ENCODE results near the gene MARCHF9. TPM values are rescaled to one million over a fixed set of nuclear protein-coding genes. Genes with fewer than 3 reads are reported as not detected.

MARCHF9 gene
- 7.9 and 12.8 TPM in 2 replicates for total RNA-seq

GRCh38 chr12:57754411-57755193 lies at the start of gene MARCHF9:
MARCHF9 (plus strand) TSS chr12:57755103; CDS start chr12:57755529, 426 bp downstream.

GRCh38 chr12:57738661-57739237 lies 16.2 kb upstream of the MARCHF9 start, which contains the start of gene AGAP2:
AGAP2 (minus strand) TSS chr12:57738742; CDS start chr12:57738246, 496 bp downstream.

GRCh38 chr12:57744777-57745484 lies 10.0 kb upstream of the MARCHF9 start, which contains the start of gene TSPAN31:
TSPAN31 (plus strand) TSS chr12:57745039; CDS start chr12:57745155, 116 bp downstream.

GRCh38 chr12:57751788-57752667 lies 2.9 kb upstream of the MARCHF9 start, which contains the start of gene CDK4:
CDK4 (minus strand) TSS chr12:57752310; CDS start chr12:57751717, 593 bp downstream.

GRCh38 chr12:57766464-57767304 lies 11.8 kb downstream of the MARCHF9 start, which contains the start of gene CYP27B1:
CYP27B1 (minus strand) TSS chr12:57767078; CDS start chr12:57767041, 37 bp downstream.

GRCh38 chr12:57771873-57772428 lies 17.0 kb downstream of the MARCHF9 start, which contains the start of gene METTL1:
METTL1 (minus strand) TSS chr12:57772105; CDS start chr12:57772083, 22 bp downstream.

GRCh38 chr12:57772429-57773322 lies 17.8 kb downstream of the MARCHF9 start, which contains the start of gene EEF1AKMT3:
EEF1AKMT3 (plus strand) TSS chr12:57772614; CDS start chr12:57772725, 111 bp downstream.

GRCh38 chr12:57782608-57783465 lies 27.9 kb downstream of the MARCHF9 start, which contains the start of gene TSFM:
TSFM (plus strand) TSS chr12:57782787; CDS start chr12:57782802, 15 bp downstream.

Other genes starting within 250 kb of the MARCHF9 start
- gene DDIT3, start 234.6 kb upstream of the MARCHF9 start, total RNA-seq = 8.3 and 13.8 TPM in 2 replicates
- 3.6 and 8.0 TPM in 2 replicates for gene MBD6, start 232.3 kb upstream of the MARCHF9 start, total RNA-seq
- 144 and 154 TPM in 2 replicates for gene DCTN2, start 207.9 kb upstream of the MARCHF9 start, total RNA-seq
- gene KIF5A, start 205.1 kb upstream of the MARCHF9 start, total RNA-seq = 0.14 and 0.21 TPM in 2 replicates
- gene PIP4K2C, start 163.9 kb upstream of the MARCHF9 start, total RNA-seq = 31.2 and 41.4 TPM in 2 replicates
- gene DTX3, start 150.3 kb upstream of the MARCHF9 start, total RNA-seq = 3.5 and 3.6 TPM in 2 replicates
- gene ARHGEF25, start 143.7 kb upstream of the MARCHF9 start, total RNA-seq = 0.19 and 0.99 TPM in 2 replicates
- 0.71 and 1.1 TPM in 2 replicates for gene B4GALNT1, start 121.9 kb upstream of the MARCHF9 start, total RNA-seq
- gene OS9, start 61.0 kb upstream of the MARCHF9 start, total RNA-seq = 90.9 and 98.2 TPM in 2 replicates
- gene AGAP2, start 16.4 kb upstream of the MARCHF9 start, total RNA-seq = 0.14 and 0.56 TPM in 2 replicates
- gene TSPAN31, start 10.1 kb upstream of the MARCHF9 start, total RNA-seq = 44.2 and 70.9 TPM in 2 replicates
- 122 and 130 TPM in 2 replicates for gene CDK4, start 2.8 kb upstream of the MARCHF9 start, total RNA-seq
- 10.4 and 15.0 TPM in 2 replicates for gene CYP27B1, start 12.0 kb downstream of the MARCHF9 start, total RNA-seq
- gene METTL1, start 17.0 kb downstream of the MARCHF9 start, total RNA-seq = 18.8 and 21.2 TPM in 2 replicates
- 1.3 and 5.8 TPM in 2 replicates for gene EEF1AKMT3, start 17.5 kb downstream of the MARCHF9 start, total RNA-seq
- 19.8 and 26.4 TPM in 2 replicates for gene TSFM, start 27.7 kb downstream of the MARCHF9 start, total RNA-seq
- gene AVIL, start 63.6 kb downstream of the MARCHF9 start, total RNA-seq = 0.05 and 0.21 TPM in 2 replicates
- gene CTDSP2, start 91.6 kb downstream of the MARCHF9 start, total RNA-seq = 39.1 and 54.0 TPM in 2 replicates
- 11.3 and 23.7 TPM in 2 replicates for gene ATP23, start 186.5 kb downstream of the MARCHF9 start, total RNA-seq

Measured in airway epithelial cell (primary cell).